Measurements from ENCODE around the gene THTPA.

Gene THTPA, protein sequence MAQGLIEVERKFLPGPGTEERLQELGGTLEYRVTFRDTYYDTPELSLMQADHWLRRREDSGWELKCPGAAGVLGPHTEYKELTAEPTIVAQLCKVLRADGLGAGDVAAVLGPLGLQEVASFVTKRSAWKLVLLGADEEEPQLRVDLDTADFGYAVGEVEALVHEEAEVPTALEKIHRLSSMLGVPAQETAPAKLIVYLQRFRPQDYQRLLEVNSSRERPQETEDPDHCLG

GRCh38 chr14:23555882-23556699 lies at the start of gene THTPA:
Gene THTPA (plus strand): TSS chr14:23556271. CDS start chr14:23556758, 487 bp downstream.
- in situ Hi-C loops (cut with MboI; ENCODE audit: low sequenced_read_pairs), result loop anchor here (10.0 kb wide), 1 partner anchor 71 kb away; no protein-coding TSS in a partner anchor

DNA sequence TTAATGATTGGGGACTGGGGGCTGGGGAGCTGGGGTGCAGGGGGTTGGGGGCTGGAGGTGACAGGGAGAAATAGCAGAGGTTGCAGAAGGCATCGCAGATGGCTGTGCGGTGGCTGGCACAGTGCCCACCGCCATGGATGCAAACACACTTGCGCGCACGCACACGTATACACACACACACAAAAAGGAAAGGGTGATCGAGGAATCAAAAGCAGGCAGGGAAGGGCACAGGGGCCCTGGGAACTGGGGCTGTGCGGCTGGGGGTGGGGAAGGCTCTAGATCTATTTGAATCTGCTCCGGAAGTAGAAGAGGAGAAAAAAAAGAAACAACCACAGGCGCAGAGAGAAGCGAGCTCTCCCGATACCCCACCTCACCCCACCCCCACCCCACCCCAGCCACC lies 43.9 kb upstream of the THTPA start:
- in situ Hi-C loops (cut with MboI; ENCODE audit: low sequenced_read_pairs), result no loop called here

- in situ Hi-C loops (cut with MboI; ENCODE audit: low sequenced_read_pairs), result no loop called here
Measured at GRCh38 chr14:23513005-23513817, 42.9 kb upstream of the THTPA start.

DNA sequence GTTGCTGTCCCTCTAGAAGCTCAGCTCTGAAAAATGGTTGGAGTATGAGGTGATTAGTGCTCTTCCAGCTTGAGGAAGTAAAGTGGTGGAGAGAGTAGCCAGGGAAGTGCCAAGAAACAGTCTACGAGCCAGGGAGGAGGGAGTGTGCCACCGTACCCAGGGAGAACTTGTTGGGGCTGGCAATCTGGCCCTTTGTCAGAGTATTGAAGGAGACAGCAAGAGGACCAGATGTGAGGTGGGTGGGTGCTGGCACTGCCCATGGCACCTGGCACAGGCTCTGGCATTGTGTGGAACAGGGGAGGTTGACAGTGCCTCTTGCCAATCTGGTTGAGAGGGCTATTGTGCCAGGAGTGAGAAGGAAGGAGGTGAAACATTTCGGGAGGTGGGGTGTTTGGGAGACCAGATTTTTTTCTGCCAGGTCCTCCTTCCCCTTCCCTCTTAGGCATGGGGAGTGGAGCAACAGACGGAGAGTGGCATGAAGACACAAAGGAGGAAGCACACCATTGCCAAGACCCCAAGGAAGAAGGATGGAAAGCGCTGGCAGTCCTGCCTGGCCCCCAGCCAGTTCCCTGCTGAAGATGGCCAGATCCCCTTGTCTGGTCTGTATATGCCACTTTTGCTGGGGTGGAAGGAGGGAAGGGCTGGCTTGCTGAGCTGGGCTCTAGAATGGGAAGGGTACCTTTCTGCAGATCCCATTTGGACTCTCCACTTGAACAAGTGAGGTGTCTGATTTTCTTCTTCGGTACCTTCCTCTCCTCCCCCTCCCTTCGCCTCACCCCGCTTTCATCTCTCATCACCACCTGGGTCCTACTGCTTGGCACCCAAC lies 42.0 kb upstream of the THTPA start:
- in situ Hi-C loops (cut with MboI; ENCODE audit: low sequenced_read_pairs), result no loop called here

DNA sequence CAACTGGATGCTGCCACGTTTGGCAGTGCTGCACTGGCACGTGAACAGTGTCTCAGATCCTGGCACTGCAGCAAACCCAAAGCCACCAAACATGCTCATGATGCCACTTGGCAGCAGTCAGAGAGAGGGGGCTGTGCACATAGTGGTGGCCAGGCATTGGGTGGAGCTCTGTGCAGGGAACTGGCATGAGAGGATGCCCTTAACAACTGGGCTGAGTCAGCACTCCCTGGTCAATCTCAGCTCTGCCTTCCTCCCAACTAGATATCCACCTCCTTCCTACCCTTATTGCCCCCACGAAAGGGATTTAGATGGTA lies 41.5 kb upstream of the THTPA start:
- in situ Hi-C loops (cut with MboI; ENCODE audit: low sequenced_read_pairs), result no loop called here

DNA sequence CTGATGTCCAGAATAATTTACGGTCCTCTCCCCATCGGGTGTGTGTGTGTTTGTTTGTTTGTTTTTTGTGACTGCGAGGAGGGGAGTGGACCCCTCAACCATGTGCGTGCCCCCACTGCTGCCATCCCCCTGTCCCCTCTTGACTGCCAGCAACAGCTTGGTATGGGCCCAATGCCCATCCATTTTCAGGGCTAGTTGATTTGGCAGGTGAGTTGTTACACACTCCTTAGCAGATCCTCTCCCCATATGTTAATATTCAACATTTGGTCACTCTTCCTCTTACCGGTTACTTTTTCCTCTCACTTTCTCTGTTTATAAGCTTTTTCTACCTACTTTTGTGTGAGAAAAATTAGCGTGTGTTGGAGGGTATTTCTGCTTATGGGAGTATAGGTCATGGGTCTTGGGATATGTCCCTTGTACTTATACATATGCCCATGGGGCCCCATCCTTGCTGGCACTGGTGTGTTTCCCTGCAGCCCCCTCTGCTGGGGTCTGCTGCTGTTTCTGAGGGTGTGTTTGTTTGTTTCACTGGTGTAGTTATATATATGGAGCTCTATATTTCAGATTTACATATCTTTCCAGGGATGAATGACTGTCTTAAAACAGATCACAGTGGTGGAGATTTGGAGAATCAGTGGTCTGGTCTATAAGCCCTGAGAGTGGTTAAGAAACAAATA lies 38.3 kb upstream of the THTPA start:
- in situ Hi-C loops (cut with MboI; ENCODE audit: low sequenced_read_pairs), result no loop called here

- in situ Hi-C loops (cut with MboI; ENCODE audit: low sequenced_read_pairs), result no loop called here
Measured at GRCh38 chr14:23518709-23519108, 37.4 kb upstream of the THTPA start.

DNA sequence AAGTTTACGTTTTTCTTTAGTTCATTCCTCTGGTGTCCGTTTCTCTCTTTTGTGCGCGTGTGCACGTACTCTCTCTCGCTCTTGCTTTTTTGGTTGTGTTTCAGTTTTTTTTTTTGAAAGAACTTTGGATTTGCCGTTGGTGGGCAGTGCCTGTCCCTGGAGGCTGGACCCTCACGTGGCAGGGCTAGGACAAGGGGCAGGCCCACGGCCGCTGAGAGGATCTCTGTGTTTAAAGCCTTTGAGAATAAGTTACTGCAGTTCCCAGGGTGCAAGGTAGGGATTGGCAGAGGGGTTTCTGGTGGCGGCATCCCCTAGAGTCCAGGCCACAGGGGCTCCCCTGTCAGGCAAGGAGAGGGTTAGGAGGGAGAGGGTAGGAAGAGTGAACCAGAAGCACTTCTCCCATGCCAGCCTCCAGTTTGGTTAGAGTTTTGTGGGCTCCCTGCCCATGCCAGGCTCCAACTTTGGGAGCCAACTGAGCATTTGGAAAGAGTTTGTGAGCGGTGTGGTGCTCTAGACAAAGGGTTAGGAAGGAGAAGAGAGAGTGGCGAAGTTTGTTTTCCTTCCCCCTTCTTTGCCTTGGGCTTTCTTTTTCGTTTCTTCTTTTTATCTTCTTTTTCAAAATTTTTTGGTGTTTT lies 35.1 kb upstream of the THTPA start:
- in situ Hi-C loops (cut with MboI; ENCODE audit: low sequenced_read_pairs), result no loop called here

DNA sequence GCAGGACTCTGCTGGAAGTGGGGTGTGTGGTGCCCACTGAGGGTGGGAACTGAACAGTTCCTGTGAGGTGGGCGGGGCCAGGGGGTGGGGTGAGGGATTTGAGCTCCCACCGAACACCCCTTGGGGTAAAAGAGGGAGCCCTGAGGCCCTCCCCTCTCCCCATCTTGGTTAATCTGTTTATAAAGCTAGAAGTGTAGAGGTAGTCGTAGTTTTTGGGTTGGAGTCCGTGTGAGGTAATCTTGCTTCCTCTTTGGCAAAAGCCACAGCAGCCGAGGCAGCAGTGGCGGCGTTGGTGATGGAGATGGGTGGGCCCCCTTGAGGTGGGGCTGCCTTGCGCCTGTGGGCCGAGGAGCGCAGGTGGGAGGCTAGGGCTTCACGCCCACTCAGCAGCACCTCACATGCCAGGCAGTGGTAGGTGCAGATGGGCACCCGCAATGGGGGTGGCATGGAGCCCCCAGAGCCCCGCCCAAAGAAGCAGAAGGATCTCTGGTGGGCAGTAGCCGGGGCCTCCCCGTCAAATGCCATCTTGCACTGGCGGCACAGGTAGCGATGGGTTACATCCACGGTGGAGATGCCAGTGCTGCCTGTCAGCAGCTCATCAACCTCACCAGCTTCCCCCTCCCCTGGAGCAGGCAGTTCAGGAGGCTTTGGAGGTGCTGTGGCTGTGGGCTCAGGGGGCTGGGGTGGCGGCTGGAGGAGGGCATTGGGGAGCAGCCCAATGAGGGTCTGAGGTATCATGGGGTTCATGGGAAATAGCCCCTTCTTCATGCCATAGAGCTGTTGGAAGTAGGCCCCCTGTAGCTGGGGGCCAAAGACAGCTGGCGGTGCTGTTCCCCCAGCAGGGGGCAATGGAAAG lies 34.1 kb upstream of the THTPA start:
- in situ Hi-C loops (cut with MboI; ENCODE audit: low sequenced_read_pairs), result no loop called here

DNA sequence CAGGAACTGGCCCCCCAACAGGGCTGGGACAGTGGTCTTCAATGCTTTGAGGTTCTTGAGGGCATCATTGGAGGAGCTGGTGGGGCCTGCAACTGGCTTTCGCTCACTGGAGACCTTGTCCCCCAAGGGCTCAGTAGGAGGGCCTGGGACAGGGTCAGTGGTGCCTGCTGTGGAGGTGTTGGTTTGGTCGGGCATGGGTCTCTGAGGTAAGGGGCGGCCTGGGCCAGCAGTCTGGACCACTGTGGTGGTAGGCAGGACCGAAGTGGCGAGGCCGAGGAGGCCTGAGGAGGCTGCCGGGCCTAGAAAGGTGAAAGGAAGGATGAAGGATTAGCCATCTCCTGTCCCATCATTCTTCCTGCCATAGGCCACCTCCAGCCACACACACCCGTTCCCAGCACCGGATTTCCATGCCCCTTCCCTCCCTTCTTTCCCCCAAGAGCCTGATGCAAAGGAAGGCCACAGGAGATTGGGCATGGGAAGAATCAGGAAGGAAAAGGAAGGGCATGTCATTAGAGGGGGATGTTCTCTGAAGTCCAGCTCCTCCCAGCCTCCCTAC lies 33.4 kb upstream of the THTPA start:
- in situ Hi-C loops (cut with MboI; ENCODE audit: low sequenced_read_pairs), result no loop called here

- in situ Hi-C loops (cut with MboI; ENCODE audit: low sequenced_read_pairs), result no loop called here
Measured at GRCh38 chr14:23523229-23524016, 32.6 kb upstream of the THTPA start.

GRCh38 chr14:23524954-23525353 lies 31.1 kb upstream of the THTPA start:
- in situ Hi-C loops (cut with MboI; ENCODE audit: low sequenced_read_pairs), result no loop called here

DNA sequence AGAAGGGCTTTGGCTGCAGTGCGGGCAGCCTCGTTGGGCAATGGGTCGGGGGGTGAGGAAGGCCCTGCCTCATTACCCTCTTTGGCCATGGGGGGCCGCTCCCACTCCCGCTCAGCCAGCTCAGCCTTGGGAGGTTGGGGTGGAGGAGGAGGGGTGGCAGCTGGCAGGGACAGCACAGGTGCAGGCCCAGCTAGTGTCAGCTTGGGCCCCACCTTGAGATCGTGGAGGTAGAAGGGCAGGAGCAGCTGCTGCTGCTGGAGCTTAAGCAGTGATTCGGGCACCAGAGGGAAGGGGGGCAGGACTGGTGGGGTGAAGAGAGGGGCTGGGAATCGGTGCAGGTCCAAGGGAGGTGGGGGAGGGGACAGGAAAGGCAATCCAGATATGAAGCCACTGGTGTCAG lies 30.5 kb upstream of the THTPA start:
- in situ Hi-C loops (cut with MboI; ENCODE audit: low sequenced_read_pairs), result no loop called here

- in situ Hi-C loops (cut with MboI; ENCODE audit: low sequenced_read_pairs), result no loop called here
Measured at GRCh38 chr14:23528555-23528954, 27.5 kb upstream of the THTPA start.

- in situ Hi-C loops (cut with MboI; ENCODE audit: low sequenced_read_pairs), result no loop called here
Measured at GRCh38 chr14:23529016-23529415, 27.1 kb upstream of the THTPA start.

DNA sequence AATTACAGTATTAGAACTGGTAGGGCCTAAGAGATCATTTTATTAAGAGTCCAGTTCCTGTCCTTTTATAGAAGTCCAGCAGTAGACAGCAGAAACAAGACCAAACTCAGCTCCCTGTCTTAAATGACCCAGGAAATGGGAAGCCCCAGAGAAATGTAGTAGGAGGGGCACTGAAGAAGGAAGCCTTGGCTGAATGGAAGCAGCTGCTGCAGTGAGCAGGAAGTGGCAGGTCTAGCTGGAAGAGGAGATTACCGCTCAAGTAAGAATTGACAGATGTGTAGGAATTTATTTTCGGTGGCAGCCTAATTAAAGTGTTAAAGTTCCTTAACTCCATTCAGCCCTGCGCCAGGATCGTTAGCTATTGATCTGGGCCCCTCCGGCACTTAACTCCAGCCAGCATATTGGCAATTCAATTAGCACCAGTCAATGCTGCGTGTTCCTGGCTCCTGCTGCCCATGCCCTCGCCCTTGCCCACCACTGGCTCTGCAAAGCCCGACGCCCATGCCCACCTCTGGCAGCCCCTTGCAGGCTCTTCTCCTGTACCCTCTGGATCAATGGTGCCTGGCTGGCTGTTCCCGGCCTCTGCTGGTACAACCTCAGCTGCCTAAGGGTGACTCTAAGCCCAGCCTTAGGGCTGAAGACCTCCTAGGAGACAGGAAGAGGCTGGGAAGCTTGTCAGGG lies 25.6 kb upstream of the THTPA start:
- in situ Hi-C loops (cut with MboI; ENCODE audit: low sequenced_read_pairs), result no loop called here

DNA sequence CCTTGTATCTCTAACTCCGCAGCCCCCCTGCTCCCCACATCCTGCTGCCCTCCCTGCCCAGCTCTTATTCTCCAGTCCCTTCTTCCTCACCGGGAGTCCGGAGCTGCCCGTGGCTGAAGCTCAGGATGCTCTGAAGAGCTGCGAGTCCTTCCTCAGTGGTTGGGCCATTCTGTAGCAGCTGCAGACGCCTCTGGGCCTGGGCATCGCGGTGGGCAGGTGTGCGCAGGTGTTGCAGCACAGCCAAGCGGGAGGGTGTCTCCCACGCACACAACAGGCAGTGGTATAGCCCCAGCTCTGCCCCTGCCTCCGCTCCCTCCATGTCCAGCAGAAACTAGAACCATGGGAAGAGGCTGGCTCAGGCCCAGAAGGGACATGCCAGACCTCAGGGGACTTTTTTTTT lies 24.7 kb upstream of the THTPA start:
- in situ Hi-C loops (cut with MboI; ENCODE audit: low sequenced_read_pairs), result no loop called here

Data from HL-60/S4 treated with retinoic acid at 250 ng/mL for 4 days and 3 days (cell line).